HG03571 (cell line): ENCODE measurements around the gene ANKRD1.
"Not testable (repeated sequence)": the region's sequence is repeated elsewhere in the genome, so short reads cannot be mapped to it uniquely, and the experiment has no call there.

Experiments used
- ATAC-seq: cut with Tn5 transposase; IDR thresholded peaks from one replicate; pipeline ENCODE4 v1.9.1; 2021; ENCODE audit not compliant: unreplicated experiment

Gene ANKRD1

GRCh38 chr10:90912854-90913479 is 7.9 kb downstream of the ANKRD1 start:
- no peak for ATAC-seq

GRCh38 chr10:90912174-90912573 is 8.7 kb downstream of the ANKRD1 start:
- no peak for ATAC-seq

- ATAC-seq = peak; percentile 81
These were observed 9.5 kb downstream of the ANKRD1 start for GRCh38 chr10:90911133-90912051.

GRCh38 chr10:90906596-90906995 is 14.3 kb downstream of the ANKRD1 start:
- no peak for ATAC-seq

GRCh38 chr10:90905925-90906324 is 15.0 kb downstream of the ANKRD1 start:
- ATAC-seq = no peak

- not testable (repeated sequence) for ATAC-seq
These were observed 24.0 kb downstream of the ANKRD1 start for GRCh38 chr10:90896916-90897315.

- ATAC-seq = no peak
These were observed 27.7 kb downstream of the ANKRD1 start for GRCh38 chr10:90893190-90893589.

- ATAC-seq = no peak
These were observed 30.5 kb downstream of the ANKRD1 start for GRCh38 chr10:90890347-90890746.

GRCh38 chr10:90889636-90890035 is 31.3 kb downstream of the ANKRD1 start:
- no peak for ATAC-seq

GRCh38 chr10:90888387-90888786 is 32.5 kb downstream of the ANKRD1 start:
- no peak for ATAC-seq

GRCh38 chr10:90887555-90887954 is 33.3 kb downstream of the ANKRD1 start:
- ATAC-seq = no peak

GRCh38 chr10:90885176-90885575 is 35.7 kb downstream of the ANKRD1 start:
- no peak for ATAC-seq

GRCh38 chr10:90884431-90884830 is 36.5 kb downstream of the ANKRD1 start:
- ATAC-seq = no peak

- not testable (repeated sequence) for ATAC-seq
These were observed 40.7 kb downstream of the ANKRD1 start for GRCh38 chr10:90880059-90880719.

- ATAC-seq = no peak
These were observed 41.8 kb downstream of the ANKRD1 start for GRCh38 chr10:90879062-90879461.

- ATAC-seq = no peak
These were observed 48.3 kb downstream of the ANKRD1 start for GRCh38 chr10:90872648-90873020.

- peak; percentile 98 for ATAC-seq
These were observed 48.9 kb downstream of the ANKRD1 start, which contains the start of gene RPP30 for GRCh38 chr10:90871766-90872647. RPP30 (plus strand) TSS chr10:90871974; CDS start chr10:90871987, 13 bp downstream.

- peak; percentile 60 for ATAC-seq
These were observed 49.6 kb downstream of the ANKRD1 start for GRCh38 chr10:90871279-90871765.

GRCh38 chr10:90866050-90866598 is 54.8 kb downstream of the ANKRD1 start:
- ATAC-seq = no peak

GRCh38 chr10:90865401-90865800 is 55.5 kb downstream of the ANKRD1 start:
- ATAC-seq = no peak
